EH (cell line): ENCODE results near the gene LTBP1.

ENCODE experiments used
- DNase-seq: peaks from one replicate; pipeline ENCODE4 v3.0.0-alpha.2; 2015; ENCODE audit warnings: low read depth

LTBP1 gene

GRCh38 chr2:33013684-33014110, 66.9 kb downstream of the LTBP1 start:
- peak; percentile 41 for DNase-seq

GRCh38 chr2:33014268-33014667, 67.5 kb downstream of the LTBP1 start:
- DNase-seq = no peak

GRCh38 chr2:33015421-33016142, 68.8 kb downstream of the LTBP1 start:
- peak; percentile 94 for DNase-seq

GRCh38 chr2:33018271-33018670, 71.5 kb downstream of the LTBP1 start:
- peak; percentile 59 for DNase-seq

- no peak for DNase-seq
Observed at GRCh38 chr2:33019796-33020195, 73.0 kb downstream of the LTBP1 start.

- DNase-seq = peak; percentile 24
Observed at GRCh38 chr2:33020883-33021282, 74.1 kb downstream of the LTBP1 start.

- DNase-seq = peak; percentile 85
Observed at GRCh38 chr2:33021542-33022227, 74.9 kb downstream of the LTBP1 start.

GRCh38 chr2:33022395-33022985, 75.7 kb downstream of the LTBP1 start:
- no peak for DNase-seq

- peak; percentile 91 for DNase-seq
Observed at GRCh38 chr2:33022989-33023727, 76.4 kb downstream of the LTBP1 start.

- peak; percentile 35 for DNase-seq
Observed at GRCh38 chr2:33023728-33024500, 77.2 kb downstream of the LTBP1 start.

- no peak for DNase-seq
Observed at GRCh38 chr2:33024758-33025157, 78.0 kb downstream of the LTBP1 start.

GRCh38 chr2:33029459-33029858, 82.7 kb downstream of the LTBP1 start:
- no peak for DNase-seq

- DNase-seq = no peak
Observed at GRCh38 chr2:33029926-33030325, 83.2 kb downstream of the LTBP1 start.

- no peak for DNase-seq
Observed at GRCh38 chr2:33030326-33030725, 83.6 kb downstream of the LTBP1 start.

- DNase-seq = no peak
Observed at GRCh38 chr2:33032245-33032644, 85.5 kb downstream of the LTBP1 start.

GRCh38 chr2:33033606-33034081, 86.9 kb downstream of the LTBP1 start:
- DNase-seq = peak; percentile 72

- DNase-seq = peak; percentile 55
Observed at GRCh38 chr2:33034784-33035183, 88.0 kb downstream of the LTBP1 start.

- DNase-seq = no peak
Observed at GRCh38 chr2:33038230-33038629, 91.5 kb downstream of the LTBP1 start.

GRCh38 chr2:33038799-33039198, 92.0 kb downstream of the LTBP1 start:
- DNase-seq = no peak

- DNase-seq = no peak
Observed at GRCh38 chr2:33040541-33040940, 93.8 kb downstream of the LTBP1 start.

- DNase-seq = no peak
Observed at GRCh38 chr2:33042265-33042664, 95.5 kb downstream of the LTBP1 start.

GRCh38 chr2:33042819-33043218, 96.1 kb downstream of the LTBP1 start:
- no peak for DNase-seq
